COLO668 (cell line): Measurements from ENCODE around the gene HDAC4.

ENCODE experiments used
- DNase-seq: peaks from one replicate; lab custom pipeline; 2025; ENCODE audit not compliant: unreplicated experiment; lab: John Stamatoyannopoulos, UW

HDAC4 gene

DNA sequence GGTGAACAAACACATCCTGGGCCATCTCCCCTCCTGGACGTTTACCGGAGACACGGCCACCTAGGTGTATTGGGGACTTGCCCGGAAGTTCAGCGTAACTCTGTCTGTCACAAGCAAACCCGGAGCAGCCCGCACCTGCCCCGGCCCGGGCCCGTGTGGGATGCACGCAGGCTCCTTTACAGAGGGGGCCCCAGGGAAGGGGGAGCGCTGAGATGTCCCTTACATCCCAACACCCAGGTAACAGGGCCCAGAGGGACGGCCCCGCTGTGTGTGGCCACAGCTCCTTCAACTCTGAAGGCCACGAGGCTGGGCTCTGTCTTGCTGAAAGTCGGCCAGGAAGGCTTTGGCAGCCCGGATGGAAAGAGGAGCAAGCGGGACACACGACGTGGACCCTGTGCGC, 340.1 kb downstream of the HDAC4 start:
- no peak for DNase-seq

DNA sequence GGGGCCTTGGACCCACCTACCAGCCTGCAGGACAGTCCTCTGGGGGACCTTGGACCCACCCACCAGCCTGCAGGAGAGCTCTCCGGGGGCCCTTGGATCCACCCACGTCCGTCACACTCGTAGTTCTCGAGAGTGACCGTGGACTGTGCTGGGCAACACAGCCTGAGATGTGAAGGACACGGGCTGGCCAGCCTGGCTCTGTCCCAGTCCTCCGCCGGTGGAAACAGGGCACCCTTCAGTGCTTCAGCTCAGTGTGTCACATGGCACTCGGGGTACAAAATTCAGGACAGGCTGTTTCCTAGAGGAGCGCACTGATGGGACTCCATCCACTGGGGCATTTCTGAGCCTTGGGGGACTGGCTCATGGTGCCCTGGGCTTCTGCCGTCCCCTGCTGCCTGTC, 341.0 kb downstream of the HDAC4 start:
- no peak for DNase-seq

- no peak for DNase-seq
Measured at GRCh38 chr2:239058766-239059165, 342.1 kb downstream of the HDAC4 start.

GRCh38 chr2:239057533-239057932, 343.3 kb downstream of the HDAC4 start:
- DNase-seq = no peak

GRCh38 chr2:239056611-239057010, 344.2 kb downstream of the HDAC4 start:
- DNase-seq = no peak

GRCh38 chr2:239055756-239056493, 344.9 kb downstream of the HDAC4 start:
- no peak for DNase-seq

GRCh38 chr2:239054921-239055320, 345.9 kb downstream of the HDAC4 start:
- no peak for DNase-seq

- no peak for DNase-seq
Measured at GRCh38 chr2:239053801-239054503, 346.9 kb downstream of the HDAC4 start.

GRCh38 chr2:239052798-239053665, 347.8 kb downstream of the HDAC4 start:
- no peak for DNase-seq

- DNase-seq = no peak
Measured at GRCh38 chr2:239051891-239052445, 348.9 kb downstream of the HDAC4 start.

DNA sequence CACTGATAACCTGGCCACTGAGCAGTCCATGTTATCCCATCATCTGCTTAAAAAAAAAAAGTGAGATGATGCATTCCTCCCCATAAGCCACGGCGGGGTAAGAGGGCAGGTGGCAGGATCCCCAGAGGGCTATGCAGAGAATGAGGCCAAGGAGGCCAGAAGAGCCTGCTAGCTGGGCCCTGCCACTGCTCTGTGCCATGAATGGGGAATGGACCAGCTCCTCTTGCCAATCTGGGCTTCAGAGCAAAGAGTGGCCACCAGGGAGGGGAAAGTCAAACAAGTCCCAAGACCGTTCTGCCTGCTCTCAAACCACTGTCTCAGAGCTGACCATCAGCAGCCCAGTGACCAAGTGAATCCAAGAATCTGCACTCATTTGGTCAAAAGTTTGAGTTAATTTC, 350.6 kb downstream of the HDAC4 start:
- DNase-seq = no peak

DNA sequence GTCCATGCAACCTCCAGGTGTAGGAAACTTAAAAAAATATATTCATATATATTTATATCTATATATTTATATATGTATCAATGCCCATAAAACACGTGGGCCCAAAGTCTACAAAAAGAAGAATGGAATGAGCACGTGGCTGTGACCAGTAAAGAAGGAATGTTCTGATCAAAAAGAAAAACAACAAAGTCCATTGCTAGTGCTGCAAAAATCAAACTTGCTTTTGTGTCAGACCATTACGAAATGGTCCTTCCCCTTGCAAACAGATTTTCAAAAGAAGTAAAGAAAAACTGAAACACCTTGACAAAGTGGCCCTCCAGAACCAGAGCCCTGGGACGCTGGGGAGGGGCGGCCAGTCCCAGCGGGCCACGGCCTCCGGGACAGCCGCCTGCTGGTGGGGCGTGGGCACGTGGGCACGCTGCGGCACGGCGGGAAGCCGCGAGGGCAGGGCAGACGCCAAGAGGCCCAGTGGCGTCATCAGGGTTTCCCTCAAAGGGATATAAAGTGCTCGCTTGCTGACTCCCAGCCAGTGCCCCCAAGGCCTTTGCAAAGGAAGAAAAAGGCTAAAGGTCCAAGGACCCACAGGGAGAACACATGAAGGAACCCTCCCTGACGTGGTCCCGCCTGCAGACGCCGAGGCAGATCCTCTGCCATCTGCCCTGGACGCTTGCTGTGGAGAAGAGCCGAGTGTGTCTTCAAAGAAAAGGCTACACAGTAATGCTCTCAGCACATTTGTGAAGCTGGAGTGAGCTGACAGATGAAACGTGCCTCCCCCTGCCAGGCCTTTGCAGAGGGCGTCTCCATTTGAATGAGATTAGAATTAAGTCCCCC, 351.2 kb downstream of the HDAC4 start:
- no peak for DNase-seq

- no peak for DNase-seq
Measured at GRCh38 chr2:239048736-239049135, 352.1 kb downstream of the HDAC4 start.

GRCh38 chr2:239047861-239048260, 353.0 kb downstream of the HDAC4 start:
- no peak for DNase-seq

GRCh38 chr2:239047420-239047819, 353.4 kb downstream of the HDAC4 start:
- DNase-seq = no peak

DNA sequence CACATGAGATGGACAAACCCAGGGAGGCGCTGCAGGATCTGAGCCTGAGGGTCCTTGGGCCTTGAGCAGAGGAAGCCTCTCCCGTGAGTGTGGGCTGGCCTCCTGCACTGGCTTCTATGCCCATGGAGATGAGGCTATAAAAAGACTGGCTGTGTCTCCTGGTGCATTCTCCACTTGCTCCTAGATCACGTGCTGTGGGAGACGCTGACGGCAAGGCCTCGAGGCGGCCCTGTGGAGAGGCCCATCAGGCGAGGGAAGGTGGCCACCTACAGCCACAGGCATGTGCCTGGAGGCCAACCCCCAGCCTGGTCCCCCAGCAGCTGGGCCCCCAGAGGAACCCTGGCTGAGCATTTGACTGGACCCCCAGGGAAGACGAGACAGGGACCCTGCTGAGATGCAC, 354.0 kb downstream of the HDAC4 start:
- no peak for DNase-seq

DNA sequence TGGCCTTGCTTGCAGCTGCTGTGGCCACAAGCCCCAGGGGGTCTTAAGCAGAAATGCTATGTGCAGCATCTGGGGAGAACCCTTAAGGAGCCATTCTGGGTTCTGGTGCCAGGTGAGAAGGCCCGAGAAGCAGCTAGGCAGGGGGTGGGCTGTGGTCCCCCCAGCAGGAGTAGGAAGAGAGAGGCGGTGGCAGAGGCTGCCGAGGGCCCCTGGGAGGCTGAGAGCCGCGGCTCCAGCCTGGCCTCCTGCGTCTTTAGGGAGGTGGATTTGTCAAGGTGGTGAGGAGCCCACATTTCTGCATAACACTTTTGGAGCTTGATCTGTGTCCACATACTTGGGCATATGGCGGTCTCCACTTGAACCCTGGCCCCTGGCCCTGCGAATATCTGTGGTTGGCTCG, 356.5 kb downstream of the HDAC4 start:
- no peak for DNase-seq

DNA sequence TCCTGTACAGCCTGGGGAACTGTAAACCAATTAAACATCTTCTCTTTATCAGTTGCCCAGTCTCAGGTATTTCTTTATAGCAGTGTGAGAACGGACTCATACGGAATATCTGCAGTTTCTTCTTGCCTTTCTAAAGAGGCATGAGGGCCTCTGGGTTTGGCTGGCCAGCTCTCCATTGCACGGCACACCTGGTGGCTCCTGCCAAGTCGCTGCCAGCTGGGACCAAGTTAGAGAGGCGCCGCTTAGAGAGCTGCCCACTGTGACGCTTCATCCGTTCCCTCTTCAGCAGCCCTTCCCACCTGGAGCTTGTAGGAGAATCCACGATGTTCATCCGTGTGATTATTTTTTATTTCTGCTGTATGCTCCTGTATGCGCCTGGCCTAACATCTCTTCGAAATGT, 357.5 kb downstream of the HDAC4 start:
- DNase-seq = no peak

- no peak for DNase-seq
Measured at GRCh38 chr2:239042551-239043320, 358.1 kb downstream of the HDAC4 start.

- no peak for DNase-seq
Measured at GRCh38 chr2:239042046-239042445, 358.8 kb downstream of the HDAC4 start.
